H7 (cell line): ENCODE measurements around the gene MRPL14. TPM values are rescaled to one million over a fixed set of nuclear protein-coding genes. Genes with fewer than 3 reads are reported as not detected.
A peak's percentile ranks its signal among the peaks of the same experiment; 100 is the strongest.
"Not testable (repeated sequence)": the region's sequence is repeated elsewhere in the genome, so short reads cannot be mapped to it uniquely, and the experiment has no call there.

Source experiments
- DNase-seq: peaks from one replicate; pipeline ENCODE4 v3.0.0; 2012
- H3K27me3 ChIP-seq: 2 replicates; pipeline ENCODE4 v1.6.0; 2011; ENCODE audit warnings: mild to moderate bottlenecking, low read length; ENCODE audit not compliant: control insufficient read depth, insufficient read depth
- H3K36me3 ChIP-seq: replicated peaks from 2 replicates; pipeline ENCODE4 v1.5.1; 2011; ENCODE audit warnings: low read length; ENCODE audit not compliant: control insufficient read depth, insufficient read depth
- H3K4me3 ChIP-seq: 2 replicates; pipeline ENCODE4 v1.5.1; 2011; ENCODE audit warnings: low read depth, mild to moderate bottlenecking, control low read depth, low read length, moderate library complexity; ENCODE audit not compliant: insufficient read depth
- total RNA-seq: library from RNA; depleted of rRNA; stranded (reverse); fragments of >200 nt; shearing (Covaris generic); gene quantifications from 2 replicates; pipeline ENCODE4 v1.2.3, GENCODE V29; 2014

Gene MRPL14
- total RNA-seq, 1 experiment from 2014 or later: 92.0 TPM

- Histone ChIP-seq H3K4me3 (no peak overlapping the region), H3K36me3 (0 out of 2 replicates have a peak, but pooled peaks cover 1% of the 10 kb centered on the region), H3K27me3 (no peaks in the 10 kb centered on the region)
- peak; percentile 67 for DNase-seq
These were observed 29.4 kb upstream of the MRPL14 start for GRCh38 chr6:44156494-44157151.

GRCh38 chr6:44154067-44154466 is 26.8 kb upstream of the MRPL14 start:
- Histone ChIP-seq H3K4me3 (no peak overlapping the region), H3K27me3 (no peaks in the 10 kb centered on the region), H3K36me3 (peaks cover 3% of the 10 kb centered on the region)
- DNase-seq: no peak

GRCh38 chr6:44152533-44152932 is 25.3 kb upstream of the MRPL14 start:
- DNase-seq: no peak
- H3K36me3 ChIP-seq: peaks cover 9% of the 10 kb centered on the region
- no peaks in the 10 kb centered on the region for H3K27me3 ChIP-seq
- H3K4me3 ChIP-seq: no peak overlapping the region

GRCh38 chr6:44152109-44152461 is 24.8 kb upstream of the MRPL14 start:
- peaks cover 12% of the 10 kb centered on the region for H3K36me3 ChIP-seq
- no peaks in the 10 kb centered on the region for H3K27me3 ChIP-seq
- no peak overlapping the region for H3K4me3 ChIP-seq
- DNase-seq: no peak

- DNase-seq: peak; percentile 98
- Histone ChIP-seq H3K36me3 (peaks cover 12% of the 10 kb centered on the region), H3K4me3 (no peak overlapping the region), H3K27me3 (no peaks in the 10 kb centered on the region)
These were observed 24.3 kb upstream of the MRPL14 start for GRCh38 chr6:44151348-44152108.

GRCh38 chr6:44150317-44150917 is 23.2 kb upstream of the MRPL14 start:
- Histone ChIP-seq H3K4me3 (no peak overlapping the region), H3K36me3 (peaks cover 12% of the 10 kb centered on the region), H3K27me3 (no peaks in the 10 kb centered on the region)
- no peak for DNase-seq

- Histone ChIP-seq H3K36me3 (peaks cover 12% of the 10 kb centered on the region), H3K4me3 (no peak overlapping the region), H3K27me3 (no peaks in the 10 kb centered on the region)
- no peak for DNase-seq
These were observed 22.2 kb upstream of the MRPL14 start for GRCh38 chr6:44149369-44150012.

GRCh38 chr6:44148306-44148705 is 21.1 kb upstream of the MRPL14 start:
- no peak for DNase-seq
- H3K4me3 ChIP-seq: no peak overlapping the region
- no peaks in the 10 kb centered on the region for H3K27me3 ChIP-seq
- H3K36me3 ChIP-seq: peaks cover 12% of the 10 kb centered on the region

GRCh38 chr6:44147256-44147655 is 20.0 kb upstream of the MRPL14 start:
- Histone ChIP-seq H3K36me3 (peaks cover 11% of the 10 kb centered on the region), H3K4me3 (no peak overlapping the region), H3K27me3 (no peaks in the 10 kb centered on the region)
- DNase-seq: no peak

- Histone ChIP-seq H3K27me3 (no peaks in the 10 kb centered on the region), H3K36me3 (peaks cover 11% of the 10 kb centered on the region), H3K4me3 (no peak overlapping the region)
- no peak for DNase-seq
These were observed 19.4 kb upstream of the MRPL14 start for GRCh38 chr6:44146685-44147084.

GRCh38 chr6:44145839-44146238 is 18.6 kb upstream of the MRPL14 start:
- DNase-seq: no peak
- H3K36me3 ChIP-seq: peaks cover 13% of the 10 kb centered on the region
- no peak overlapping the region for H3K4me3 ChIP-seq
- H3K27me3 ChIP-seq: no peaks in the 10 kb centered on the region

- not testable (repeated sequence) for H3K27me3 ChIP-seq, DNase-seq, H3K4me3 ChIP-seq
- peaks cover 14% of the 10 kb centered on the region for H3K36me3 ChIP-seq
These were observed 17.3 kb upstream of the MRPL14 start for GRCh38 chr6:44144536-44144935.

- H3K36me3 ChIP-seq: peaks cover 13% of the 10 kb centered on the region
- no peak for DNase-seq
- no peaks in the 10 kb centered on the region for H3K27me3 ChIP-seq
- H3K4me3 ChIP-seq: no peak overlapping the region
These were observed 16.5 kb upstream of the MRPL14 start for GRCh38 chr6:44143731-44144130.

- Histone ChIP-seq H3K36me3 (peaks cover 8% of the 10 kb centered on the region), H3K4me3 (no peak overlapping the region), H3K27me3 (no peaks in the 10 kb centered on the region)
- no peak for DNase-seq
These were observed 15.6 kb upstream of the MRPL14 start for GRCh38 chr6:44142835-44143234.

GRCh38 chr6:44139351-44139743 is 12.1 kb upstream of the MRPL14 start:
- Histone ChIP-seq H3K4me3 (no peak overlapping the region), H3K27me3 (no peaks in the 10 kb centered on the region), H3K36me3 (peaks cover 7% of the 10 kb centered on the region)
- DNase-seq: no peak
